H1 (cell line): Measurements from ENCODE around the gene PNCK. TPM values are rescaled to one million over a fixed set of nuclear protein-coding genes. Genes with fewer than 3 reads are reported as not detected.

ENCODE experiments used
- CTCF ChIA-PET: fragments of 300-600 bp; sonication (Branson Sonifier 250); formaldehyde crosslinking; loops from one replicate; lab custom pipeline; 2021; ENCODE audit not compliant: partially characterized antibody; lab: Charles Lee
- POLR2A ChIA-PET: fragments of 300-600 bp; sonication (Branson Sonifier 250); formaldehyde crosslinking; loops from one replicate; lab custom pipeline; 2021; ENCODE audit warnings: inconsistent platforms; ENCODE audit not compliant: partially characterized antibody; lab: Charles Lee
- DNase-seq, 2 experiments: peaks; one replicate each; pipeline versions ENCODE4 v3.0.0 to v3.0.0-alpha.2; 2010 to 2022; ENCODE audit warnings: low spot score in 2 of 2, low read depth in 1 of 2, mixed read lengths in 1 of 2
- FAIRE-seq: peaks from 2 replicates; lab custom pipeline; 2011; peaks lifted over from hg19 to GRCh38; lab: Jason Lieb, UNC
- H2AFZ ChIP-seq: 2 replicates; pipeline ENCODE4 v1.8.1; 2012; ENCODE audit warnings: low read length, inconsistent platforms
- H2AK5ac ChIP-seq: 2 replicates; pipeline ENCODE4 v1.6.1; 2013; ENCODE audit warnings: low read depth, low read length
- H2BK120ac ChIP-seq: replicated peaks from 2 replicates; pipeline ENCODE3; 2013; ENCODE audit warnings: low read depth, low read length, inconsistent platforms
- H2BK12ac ChIP-seq: 2 replicates; pipeline ENCODE4 v1.6.1; 2013; ENCODE audit warnings: low read depth, low read length
- H2BK15ac ChIP-seq: 2 replicates; pipeline ENCODE4 v1.6.1; 2013; ENCODE audit warnings: low read length
- H2BK20ac ChIP-seq: 2 replicates; pipeline ENCODE4 v1.6.1; 2013; ENCODE audit warnings: low read length
- H2BK5ac ChIP-seq: 2 replicates; pipeline ENCODE4 v1.6.1; 2013; ENCODE audit warnings: low read depth, low read length
- H3K14ac ChIP-seq: 2 replicates; pipeline ENCODE4 v1.6.1; 2013; ENCODE audit warnings: inconsistent platforms; ENCODE audit not compliant: insufficient read length
- H3K18ac ChIP-seq: 2 replicates; pipeline ENCODE4 v1.6.1; 2013; ENCODE audit warnings: low read length; ENCODE audit errors: extremely low read depth
- H3K23ac ChIP-seq: 2 replicates; pipeline ENCODE4 v1.6.1; 2013; ENCODE audit warnings: inconsistent platforms; ENCODE audit not compliant: insufficient read length
- H3K23me2 ChIP-seq: 2 replicates; pipeline ENCODE4 v1.6.1; 2013; ENCODE audit warnings: low read depth, low read length
- H3K27ac ChIP-seq: 2 replicates; pipeline ENCODE4 v1.6.1; 2011; ENCODE audit warnings: low read depth, low read length, inconsistent platforms
- H3K27me3 ChIP-seq, 4 experiments: replicated peaks in 1 of 4; 1 replicate in 1 of 4; 2 replicates in 3 of 4; pipeline versions ENCODE4 v1.6.1 to v1.8.1; 2011 to 2013; ENCODE audit warnings: low read length in 3 of 4, mild to moderate bottlenecking in 3 of 4, inconsistent platforms in 2 of 4, mixed read lengths in 2 of 4, moderate library complexity in 1 of 4; ENCODE audit not compliant: control insufficient read depth in 3 of 4, insufficient read depth in 3 of 4; ENCODE audit errors: extremely low read depth in 1 of 4
- H3K36me3 ChIP-seq, 4 experiments: 2 replicates each; pipeline versions ENCODE4 v1.6.1 to v1.8.1; 2011 to 2013; ENCODE audit warnings: mild to moderate bottlenecking in 4 of 4, low read length in 3 of 4, moderate library complexity in 2 of 4, control low read depth in 1 of 4, inconsistent platforms in 1 of 4; ENCODE audit not compliant: insufficient read depth in 4 of 4, control insufficient read depth in 2 of 4
- H3K4ac ChIP-seq: replicated peaks from 2 replicates; pipeline ENCODE3; 2013; ENCODE audit warnings: low read length, low read depth, mixed read lengths, inconsistent platforms; ENCODE audit not compliant: insufficient read length
- H3K4me1 ChIP-seq, 4 experiments: replicated peaks in 1 of 4; 1 replicate in 1 of 4; 2 replicates in 3 of 4; pipeline versions ENCODE4 v1.6.1 to v1.8.1; 2011 to 2013; ENCODE audit warnings: low read length in 3 of 4, inconsistent platforms in 2 of 4, mixed read lengths in 1 of 4; ENCODE audit not compliant: insufficient read depth in 4 of 4, control insufficient read depth in 3 of 4
- H3K4me2 ChIP-seq, 2 experiments: 2 replicates each; pipeline versions ENCODE4 v1.6.1 to v1.8.1; 2011 to 2013; ENCODE audit warnings: low read depth in 2 of 2, low read length in 2 of 2, control low read depth in 1 of 2, inconsistent platforms in 1 of 2, mild to moderate bottlenecking in 1 of 2; ENCODE audit not compliant: insufficient read depth in 1 of 2
- H3K4me3 ChIP-seq, 4 experiments: fragments of 200-600, 300-600 bp in 1 of 4; sonication (generic), shearing (Covaris generic), sonication (Bioruptor Twin) in 1 of 4; 2 replicates each; pipeline versions ENCODE4 v1.5.1 to v1.8.1; 2011 to 2016; ENCODE audit warnings: low read length in 4 of 4, low read depth in 3 of 4, control low read depth in 2 of 4, inconsistent platforms in 2 of 4, mild to moderate bottlenecking in 2 of 4, mixed read lengths in 1 of 4, moderate library complexity in 1 of 4; ENCODE audit not compliant: insufficient read depth in 2 of 4; ENCODE audit errors: extremely low read depth in 1 of 4
- H3K56ac ChIP-seq: replicated peaks from 2 replicates; pipeline ENCODE3; 2013; ENCODE audit warnings: low read depth, mild to moderate bottlenecking, mixed read lengths, low read length, inconsistent platforms; ENCODE audit not compliant: insufficient read length
- H3K79me1 ChIP-seq: 2 replicates; pipeline ENCODE4 v1.6.1; 2013; ENCODE audit warnings: low read depth, low read length, control low read depth
- H3K79me2 ChIP-seq, 2 experiments: 2 replicates each; pipeline versions ENCODE4 v1.6.1 to v1.8.1; 2012 to 2013; ENCODE audit warnings: low read length in 2 of 2, mild to moderate bottlenecking in 2 of 2, inconsistent platforms in 1 of 2; ENCODE audit not compliant: insufficient read depth in 2 of 2, control insufficient read depth in 1 of 2
- H3K9ac ChIP-seq, 4 experiments: replicated peaks in 1 of 4; 1 replicate in 1 of 4; 2 replicates in 3 of 4; pipeline versions ENCODE4 v1.6.1 to v1.8.1; 2011 to 2013; ENCODE audit warnings: low read depth in 3 of 4, low read length in 3 of 4, control low read depth in 2 of 4, mild to moderate bottlenecking in 2 of 4, moderate library complexity in 2 of 4, inconsistent platforms in 1 of 4; ENCODE audit errors: extremely low read depth in 1 of 4
- H3K9me3 ChIP-seq, 2 experiments: 2 replicates each; pipeline versions ENCODE4 v1.6.1 to v1.8.1; 2012 to 2013; ENCODE audit warnings: mild to moderate bottlenecking in 2 of 2, moderate library complexity in 2 of 2, control low read depth in 1 of 2, inconsistent platforms in 1 of 2, low read depth in 1 of 2, low read length in 1 of 2, mixed read lengths in 1 of 2; ENCODE audit not compliant: insufficient read depth in 2 of 2
- H4K20me1 ChIP-seq, 2 experiments: replicated peaks in 1 of 2; 2 replicates each; pipeline versions ENCODE3 to v1.8.1; 2011 to 2013; ENCODE audit warnings: inconsistent platforms in 2 of 2, low read length in 2 of 2, mild to moderate bottlenecking in 1 of 2; ENCODE audit not compliant: insufficient read depth in 2 of 2, control insufficient read depth in 1 of 2
- H4K5ac ChIP-seq: 2 replicates; pipeline ENCODE4 v1.6.1; 2013; ENCODE audit warnings: low read length, low read depth, mixed read lengths, inconsistent platforms; ENCODE audit not compliant: insufficient read length
- H4K8ac ChIP-seq: 2 replicates; pipeline ENCODE4 v1.8.0; 2013; ENCODE audit warnings: mild to moderate bottlenecking, moderate library complexity, low read length, inconsistent platforms; ENCODE audit not compliant: insufficient read depth; ENCODE audit errors: extremely low read depth
- H4K91ac ChIP-seq: replicated peaks from 2 replicates; pipeline ENCODE3; 2013; ENCODE audit warnings: low read length, mixed read lengths, inconsistent platforms; ENCODE audit not compliant: insufficient read length
- BRCA1 ChIP-seq: IDR thresholded peaks from 2 replicates; pipeline ENCODE4 v1.6.1; 2012; ENCODE audit warnings: low read depth, low read length, improper control_type of control experiment
- CBX8 ChIP-seq: fragments of 300-800, 300-1000 bp; sonication (generic); IDR thresholded peaks from 2 replicates; pipeline ENCODE4 v1.7.1; 2016; ENCODE audit warnings: low read depth, low read length, borderline replicate concordance
- CHD1 ChIP-seq: IDR thresholded peaks from 2 replicates; pipeline ENCODE4 v1.6.1; 2012; ENCODE audit warnings: low read depth, low read length, improper control_type of control experiment
- CHD2 ChIP-seq: IDR thresholded peaks from 2 replicates; pipeline ENCODE4 v1.6.1; 2012; ENCODE audit warnings: low read length, improper control_type of control experiment
- CTBP2 ChIP-seq: IDR thresholded peaks from 2 replicates; pipeline ENCODE4 v1.7.0; 2011; ENCODE audit warnings: borderline replicate concordance, mild to moderate bottlenecking, moderate library complexity, mixed read lengths, low read length; ENCODE audit not compliant: insufficient read depth, insufficient read length
- EGR1 ChIP-seq: IDR thresholded peaks from 2 replicates; pipeline ENCODE4 v1.6.1; 2011; ENCODE audit warnings: low read depth, low read length, borderline replicate concordance
- GABPA ChIP-seq: IDR thresholded peaks from 2 replicates; pipeline ENCODE4 v1.6.1; 2011; ENCODE audit warnings: mild to moderate bottlenecking, low read length, moderate library complexity, borderline replicate concordance; ENCODE audit not compliant: insufficient read depth
- HDAC6 ChIP-seq: IDR thresholded peaks from one replicate; pipeline ENCODE4 v1.7.1; 2012; ENCODE audit warnings: low read depth, mild to moderate bottlenecking, inconsistent platforms, low read length, moderate library complexity
- KDM5A ChIP-seq: fragments of 200-600 bp; IDR thresholded peaks from 2 replicates; pipeline ENCODE4 v1.7.1; 2012; ENCODE audit warnings: mild to moderate bottlenecking, low read length, inconsistent platforms, mixed read lengths
- MAX ChIP-seq: IDR thresholded peaks from 2 replicates; pipeline ENCODE4 v1.6.1; 2012; ENCODE audit warnings: inconsistent platforms
- SAP30 ChIP-seq: fragments of 300-600 bp; sonication (generic); IDR thresholded peaks from 2 replicates; pipeline ENCODE4 v1.7.1; 2012; ENCODE audit warnings: low read length, moderate library complexity, mild to moderate bottlenecking, inconsistent platforms; ENCODE audit not compliant: insufficient read depth, insufficient replicate concordance
- SIX5 ChIP-seq: IDR thresholded peaks from 2 replicates; pipeline ENCODE4 v1.6.1; 2011; ENCODE audit warnings: mild to moderate bottlenecking, low read depth, low read length
- SP2 ChIP-seq: IDR thresholded peaks from 2 replicates; pipeline ENCODE4 v1.6.1; 2012; ENCODE audit warnings: mild to moderate bottlenecking, low read length, inconsistent platforms
- SP4 ChIP-seq: IDR thresholded peaks from 2 replicates; pipeline ENCODE4 v1.6.1; 2012; ENCODE audit warnings: low read length, inconsistent platforms
- TAF7 ChIP-seq: optimal IDR thresholded peaks from 2 replicates; pipeline ENCODE3; 2011; ENCODE audit warnings: low read depth, mild to moderate bottlenecking, inconsistent platforms, low read length, moderate library complexity, borderline replicate concordance
- YY1 ChIP-seq: IDR thresholded peaks from 2 replicates; pipeline ENCODE4 v1.6.1; 2011; ENCODE audit warnings: low read depth, mild to moderate bottlenecking, low read length
- WGBS, 2 experiments: shearing (Covaris generic) in 1 of 2; methylation state at CpG; one replicate each; pipeline versions ENCODE4 v1.1.6 to v1.1.7; 2013 to 2015; ENCODE audit warnings: low lambda C conversion rate in 2 of 2, mixed read lengths in 2 of 2, inconsistent platforms in 1 of 2, low coverage in 1 of 2, missing lambda C conversion rate in 1 of 2; ENCODE audit not compliant: insufficient replicate concordance in 2 of 2, insufficient coverage in 1 of 2, insufficient read length in 1 of 2; ENCODE audit errors: extremely low coverage in 1 of 2, missing lambda C conversion rate in 1 of 2; 5-methylcytosine and 5-hydroxymethylcytosine counted together
- polyA plus RNA-seq, 7 experiments: library from polyadenylated mRNA; depleted of rRNA in 3 of 7; stranded (reverse) in 5 of 7; unstranded in 2 of 7; fragments of >200 nt in 5 of 7; fragments of 200-250 nt in 2 of 7; gene quantifications; 1 replicate in 5 of 7; 2 replicates in 1 of 7; 4 replicates in 1 of 7; pipeline versions ENCODE4 v1.2.1 to v1.2.3, GENCODE V29; 2011 to 2013; ENCODE audit warnings: missing spikeins in 2 of 7, mixed read lengths in 2 of 7
- total RNA-seq: library from RNA; stranded (reverse); fragmentation: NEBNext Ultra II Directional; extraction: Animal tissue kit (Norgen Biotek cat#: 25700); gene quantifications from 2 replicates; pipeline ENCODE4 v1.2.1, GENCODE V29; 2021

PNCK gene
- total and polyA plus RNA-seq, 2 of the 8 experiments (the other 6 are each of a cell fraction or from before 2014, with no cell fraction given) = 6.2 to 6.3 TPM

GRCh38 chrX:153701706-153702105 lies 28.1 kb upstream of the PNCK start:
- Histone ChIP-seq H3K27ac (no peak overlapping the region), H2BK12ac (no peak overlapping the region), H2BK15ac (no peak overlapping the region), H2BK20ac (no peak overlapping the region), H3K4me1 (no peaks in the 10 kb centered on the region; a peak in 1 of 7 replicates), H3K56ac (no peak overlapping the region), H2BK5ac (no peak overlapping the region), H3K9me3 (no peaks in the 10 kb centered on the region), H3K4me3 (no peak overlapping the region), H3K23me2 (no peaks in the 10 kb centered on the region), H3K23ac (no peak overlapping the region), H3K36me3 (peaks cover 0 to 23% (median 4%) of the 10 kb centered on the region in 4 experiments; a peak in 6 of 8 replicates), H3K27me3 (no peaks in the 10 kb centered on the region), H4K8ac (no peak overlapping the region), H3K4me2 (no peak overlapping the region), H2BK120ac (no peak overlapping the region), H2AFZ (no peak overlapping the region), H4K5ac (no peak overlapping the region), H3K79me2 (no peaks in the 10 kb centered on the region), H3K79me1 (no peaks in the 10 kb centered on the region), H4K20me1 (no peaks in the 10 kb centered on the region), H3K4ac (no peak overlapping the region), H3K9ac (no peak overlapping the region), H2AK5ac (no peak overlapping the region), H3K18ac (no peak overlapping the region), H3K14ac (no peak overlapping the region), H4K91ac (no peak overlapping the region)
- ChIA-PET POLR2A (no interaction called here), CTCF (interaction anchor here (3.9 kb wide), 1 partner anchor 17 kb away, joined by 10 read pairs; no protein-coding TSS in a partner anchor)
- no CpG with 5 or more reads among the region's 12 CpGs for WGBS, 2 experiments
- DNase-seq (no peak), FAIRE-seq (no peak)
- TF ChIP-seq SP2 = no peak
- TF ChIP-seq SAP30 = no peak
- no peak for TF ChIP-seq EGR1
- TF ChIP-seq KDM5A = no peak
- no peak for TF ChIP-seq CBX8
- TF ChIP-seq CHD1 = no peak
- TF ChIP-seq GABPA = no peak
- no peak for TF ChIP-seq SP4
- TF ChIP-seq HDAC6 = no peak
- no peak for TF ChIP-seq BRCA1
- TF ChIP-seq TAF7 = no peak
- TF ChIP-seq YY1 = no peak
- no peak for TF ChIP-seq MAX
- no peak for TF ChIP-seq CTBP2
- no peak for TF ChIP-seq CHD2
- TF ChIP-seq SIX5 = no peak
